Liver (tissue), 3 donors: ENCODE results near the gene RIC1.
"Not testable (repeated sequence)": the region's sequence is repeated elsewhere in the genome, so short reads cannot be mapped to it uniquely, and the experiment has no call there.

Experiments
- GABPA ChIP-seq, 2 donors: IDR thresholded peaks in 1 of 2; conservative IDR thresholded peaks in 1 of 2; 2 replicates each; pipeline ENCODE4 v1.6.1; 2016; ENCODE audit warnings: antibody characterized with exemption in 2 of 2, mild to moderate bottlenecking in 1 of 2, moderate library complexity in 1 of 2
- JUND ChIP-seq, 2 donors: IDR thresholded peaks; 2 replicates each; pipeline ENCODE4 v1.6.1; 2016; ENCODE audit warnings: antibody characterized with exemption in 2 of 2
- RAD21 ChIP-seq, 2 donors: IDR thresholded peaks; 2 replicates each; pipeline ENCODE4 v1.6.1; 2016; ENCODE audit warnings: antibody characterized with exemption in 2 of 2, mild to moderate bottlenecking in 2 of 2
- RXRA ChIP-seq, 2 donors: IDR thresholded peaks; 2 replicates each; pipeline ENCODE4 v1.6.1; 2017 to 2018; ENCODE audit warnings: antibody characterized with exemption in 2 of 2, mild to moderate bottlenecking in 1 of 2
- SP1 ChIP-seq: IDR thresholded peaks from 2 replicates; pipeline ENCODE4 v1.6.1; 2018; ENCODE audit warnings: antibody characterized with exemption, mild to moderate bottlenecking
- TAF1 ChIP-seq: conservative IDR thresholded peaks from 2 replicates; pipeline ENCODE4 v1.6.1; 2016; ENCODE audit warnings: antibody characterized with exemption, mild to moderate bottlenecking
- TF ChIP-seq, protein P1 (sequence below): IDR thresholded peaks from 2 replicates; pipeline ENCODE4 v1.6.1; 2016; ENCODE audit warnings: antibody characterized with exemption, mild to moderate bottlenecking
- TF ChIP-seq, protein P2 (sequence below): IDR thresholded peaks from 2 replicates; pipeline ENCODE4 v1.6.1; 2016; ENCODE audit warnings: antibody characterized with exemption
- TF ChIP-seq, protein P3 (sequence below): fragments of 150-350 bp; IDR thresholded peaks from 2 replicates; pipeline ENCODE4 v1.5.1; 2017; ENCODE audit warnings: improper control_type of control experiment, low read depth, low read length; ENCODE audit not compliant: missing input control
- TF ChIP-seq, protein P4 (sequence below): IDR thresholded peaks from 2 replicates; pipeline ENCODE4 v1.6.1; 2016; ENCODE audit warnings: antibody characterized with exemption
- donor health status: healthy.
- donor health status: healthy.

DNA sequence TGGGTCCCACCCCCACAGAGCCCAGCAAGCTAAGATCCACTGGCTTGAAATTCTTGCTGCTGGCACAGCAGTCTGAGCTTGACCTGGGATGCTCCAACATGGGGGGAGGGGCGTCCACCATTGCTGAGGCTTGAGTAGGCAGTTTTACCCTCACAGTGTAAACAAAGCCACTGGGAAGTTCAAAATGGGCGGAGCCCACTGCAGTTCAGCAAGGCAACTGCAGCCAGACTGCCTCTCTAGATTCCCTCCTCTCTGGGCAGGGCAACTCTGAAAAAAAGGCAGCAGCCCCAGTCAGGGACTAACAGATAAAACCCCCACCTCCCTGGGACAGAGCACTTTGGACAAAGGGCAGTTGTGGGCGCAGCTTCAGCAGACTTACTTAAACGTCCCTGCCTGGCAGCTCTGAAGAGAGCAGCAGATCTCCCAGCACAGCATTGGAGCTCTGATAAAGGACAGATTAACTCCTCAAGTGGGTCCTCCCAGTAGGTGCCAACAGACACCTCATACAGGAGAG is 150.9 kb downstream of the RIC1 start:
- TF ChIP-seq, protein P1, sequence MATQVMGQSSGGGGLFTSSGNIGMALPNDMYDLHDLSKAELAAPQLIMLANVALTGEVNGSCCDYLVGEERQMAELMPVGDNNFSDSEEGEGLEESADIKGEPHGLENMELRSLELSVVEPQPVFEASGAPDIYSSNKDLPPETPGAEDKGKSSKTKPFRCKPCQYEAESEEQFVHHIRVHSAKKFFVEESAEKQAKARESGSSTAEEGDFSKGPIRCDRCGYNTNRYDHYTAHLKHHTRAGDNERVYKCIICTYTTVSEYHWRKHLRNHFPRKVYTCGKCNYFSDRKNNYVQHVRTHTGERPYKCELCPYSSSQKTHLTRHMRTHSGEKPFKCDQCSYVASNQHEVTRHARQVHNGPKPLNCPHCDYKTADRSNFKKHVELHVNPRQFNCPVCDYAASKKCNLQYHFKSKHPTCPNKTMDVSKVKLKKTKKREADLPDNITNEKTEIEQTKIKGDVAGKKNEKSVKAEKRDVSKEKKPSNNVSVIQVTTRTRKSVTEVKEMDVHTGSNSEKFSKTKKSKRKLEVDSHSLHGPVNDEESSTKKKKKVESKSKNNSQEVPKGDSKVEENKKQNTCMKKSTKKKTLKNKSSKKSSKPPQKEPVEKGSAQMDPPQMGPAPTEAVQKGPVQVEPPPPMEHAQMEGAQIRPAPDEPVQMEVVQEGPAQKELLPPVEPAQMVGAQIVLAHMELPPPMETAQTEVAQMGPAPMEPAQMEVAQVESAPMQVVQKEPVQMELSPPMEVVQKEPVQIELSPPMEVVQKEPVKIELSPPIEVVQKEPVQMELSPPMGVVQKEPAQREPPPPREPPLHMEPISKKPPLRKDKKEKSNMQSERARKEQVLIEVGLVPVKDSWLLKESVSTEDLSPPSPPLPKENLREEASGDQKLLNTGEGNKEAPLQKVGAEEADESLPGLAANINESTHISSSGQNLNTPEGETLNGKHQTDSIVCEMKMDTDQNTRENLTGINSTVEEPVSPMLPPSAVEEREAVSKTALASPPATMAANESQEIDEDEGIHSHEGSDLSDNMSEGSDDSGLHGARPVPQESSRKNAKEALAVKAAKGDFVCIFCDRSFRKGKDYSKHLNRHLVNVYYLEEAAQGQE, result not testable (repeated sequence)
- TF ChIP-seq, protein P2, sequence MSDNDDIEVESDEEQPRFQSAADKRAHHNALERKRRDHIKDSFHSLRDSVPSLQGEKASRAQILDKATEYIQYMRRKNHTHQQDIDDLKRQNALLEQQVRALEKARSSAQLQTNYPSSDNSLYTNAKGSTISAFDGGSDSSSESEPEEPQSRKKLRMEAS, result not testable (repeated sequence)
- TF ChIP-seq, protein P3, sequence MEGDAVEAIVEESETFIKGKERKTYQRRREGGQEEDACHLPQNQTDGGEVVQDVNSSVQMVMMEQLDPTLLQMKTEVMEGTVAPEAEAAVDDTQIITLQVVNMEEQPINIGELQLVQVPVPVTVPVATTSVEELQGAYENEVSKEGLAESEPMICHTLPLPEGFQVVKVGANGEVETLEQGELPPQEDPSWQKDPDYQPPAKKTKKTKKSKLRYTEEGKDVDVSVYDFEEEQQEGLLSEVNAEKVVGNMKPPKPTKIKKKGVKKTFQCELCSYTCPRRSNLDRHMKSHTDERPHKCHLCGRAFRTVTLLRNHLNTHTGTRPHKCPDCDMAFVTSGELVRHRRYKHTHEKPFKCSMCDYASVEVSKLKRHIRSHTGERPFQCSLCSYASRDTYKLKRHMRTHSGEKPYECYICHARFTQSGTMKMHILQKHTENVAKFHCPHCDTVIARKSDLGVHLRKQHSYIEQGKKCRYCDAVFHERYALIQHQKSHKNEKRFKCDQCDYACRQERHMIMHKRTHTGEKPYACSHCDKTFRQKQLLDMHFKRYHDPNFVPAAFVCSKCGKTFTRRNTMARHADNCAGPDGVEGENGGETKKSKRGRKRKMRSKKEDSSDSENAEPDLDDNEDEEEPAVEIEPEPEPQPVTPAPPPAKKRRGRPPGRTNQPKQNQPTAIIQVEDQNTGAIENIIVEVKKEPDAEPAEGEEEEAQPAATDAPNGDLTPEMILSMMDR, result not testable (repeated sequence)
- TF ChIP-seq RAD21 (IDR thresholded peaks at IDR 0.05); GABPA (IDR thresholded peaks at IDR 0.05 in 1 of 2, conservative IDR thresholded peaks at IDR 0.05 in 1 of 2); JUND (IDR thresholded peaks at IDR 0.05); TAF1: not testable (repeated sequence)
- peak; percentile 23 for TF ChIP-seq SP1
- peak in 1 of 2 donors; percentile 62 for TF ChIP-seq RXRA (IDR thresholded peaks at IDR 0.05)
- TF ChIP-seq, protein P4, sequence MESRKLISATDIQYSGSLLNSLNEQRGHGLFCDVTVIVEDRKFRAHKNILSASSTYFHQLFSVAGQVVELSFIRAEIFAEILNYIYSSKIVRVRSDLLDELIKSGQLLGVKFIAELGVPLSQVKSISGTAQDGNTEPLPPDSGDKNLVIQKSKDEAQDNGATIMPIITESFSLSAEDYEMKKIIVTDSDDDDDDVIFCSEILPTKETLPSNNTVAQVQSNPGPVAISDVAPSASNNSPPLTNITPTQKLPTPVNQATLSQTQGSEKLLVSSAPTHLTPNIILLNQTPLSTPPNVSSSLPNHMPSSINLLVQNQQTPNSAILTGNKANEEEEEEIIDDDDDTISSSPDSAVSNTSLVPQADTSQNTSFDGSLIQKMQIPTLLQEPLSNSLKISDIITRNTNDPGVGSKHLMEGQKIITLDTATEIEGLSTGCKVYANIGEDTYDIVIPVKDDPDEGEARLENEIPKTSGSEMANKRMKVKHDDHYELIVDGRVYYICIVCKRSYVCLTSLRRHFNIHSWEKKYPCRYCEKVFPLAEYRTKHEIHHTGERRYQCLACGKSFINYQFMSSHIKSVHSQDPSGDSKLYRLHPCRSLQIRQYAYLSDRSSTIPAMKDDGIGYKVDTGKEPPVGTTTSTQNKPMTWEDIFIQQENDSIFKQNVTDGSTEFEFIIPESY, result not testable (repeated sequence)
